ENCODE results near the gene FOXK2. TPM values are rescaled to one million over a fixed set of nuclear protein-coding genes. Genes with fewer than 3 reads are reported as not detected.

The FOXK2 gene
- 10 to 100 TPM; 52.0 to 58.8 TPM for total RNA-seq
- polyA plus RNA-seq, result 10 to 100 TPM; 15.3 to 19.5 TPM
- long read RNA-seq, donor 1, full-length matches to known transcripts, result 10 of 65 reads
- long read RNA-seq, donor 1, partial matches to known transcripts, result 23 of 65 reads
- long read RNA-seq, donor 1, other reads (novel, unspliced or antisense), result 32 of 65 reads
- long read RNA-seq, donor 2, full-length matches to known transcripts, result 4 of 31 reads
- long read RNA-seq, donor 2, partial matches to known transcripts, result 10 of 31 reads
- long read RNA-seq, donor 2, other reads (novel, unspliced or antisense), result 17 of 31 reads

DNA sequence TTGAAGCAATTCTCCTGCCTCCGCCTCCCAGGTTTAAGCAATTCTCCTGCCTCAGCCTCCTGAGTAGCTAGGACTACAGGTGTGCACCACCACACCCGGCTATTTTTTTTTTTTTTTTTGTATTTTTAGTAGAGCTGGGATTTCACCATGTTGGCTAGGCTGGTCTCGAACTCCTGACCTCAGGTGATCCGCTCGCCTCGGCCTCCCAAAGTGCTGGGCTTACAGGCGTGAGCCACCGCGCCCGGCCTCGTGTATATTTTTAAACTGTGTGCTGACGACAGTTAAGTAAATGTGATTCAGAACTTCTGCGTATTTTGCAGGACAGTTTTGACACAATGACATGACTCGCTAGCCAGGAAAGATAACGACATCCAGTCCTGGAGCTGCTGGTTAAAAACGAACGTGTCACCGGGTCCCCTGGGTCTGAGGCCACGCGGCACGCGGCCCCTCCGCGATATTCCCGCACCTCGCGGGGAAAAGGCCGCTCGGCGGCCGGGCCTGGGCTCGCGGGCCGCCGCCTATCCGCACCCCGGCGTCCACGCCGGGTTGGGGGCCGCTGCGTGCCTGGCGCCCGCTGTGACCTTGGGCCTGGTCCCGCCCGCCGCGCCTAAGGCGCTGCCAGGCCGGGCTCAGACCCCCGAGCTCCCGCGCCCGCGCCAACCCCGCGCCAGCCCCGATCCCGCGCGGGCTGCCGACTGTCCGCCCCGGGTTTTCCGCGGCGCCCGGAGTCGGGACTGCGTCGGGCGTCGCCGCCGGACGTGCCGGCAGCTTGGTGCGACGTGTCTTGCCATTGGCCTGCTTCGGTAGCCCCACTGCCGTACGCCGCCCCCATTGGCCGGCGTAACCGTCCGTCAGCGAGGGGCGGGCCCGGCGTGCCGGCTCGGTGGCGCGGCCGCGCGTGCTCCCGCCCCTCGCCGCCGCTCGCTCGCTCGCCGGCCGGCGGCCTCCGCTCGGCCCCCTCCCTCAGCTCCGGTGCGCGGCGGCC lies at the start of gene FOXK2:
Gene FOXK2 (plus strand): TSS at position 907 of the 985 bp plus-strand sequence. CDS start 157 bp downstream, outside the sequence.
- intact Hi-C loops (cut with DNase I), result loop anchor here in 1 of 2 donors (2.0 kb wide), 1 partner anchor 24 kb away; no protein-coding TSS in a partner anchor
- DNase-seq (peak; percentile 95), ATAC-seq (ENCODE audit: low FRiP score) (peak; percentile 99)
- WGBS, 2 donors, result 2 to 3% methylated on average over 79 to 114 of the region's 114 CpGs
- Histone ChIP-seq H3K4me1 (ENCODE audit: control insufficient read depth in 1 of 2, insufficient read depth in 2 of 2, low read length in 2 of 2) (peaks cover 0 to 2% of the 10 kb centered on the region in 2 donors), H3K9me3 (ENCODE audit: control insufficient read depth, low read length) (no peaks in the 10 kb centered on the region), H3K36me3 (ENCODE audit: control insufficient read depth in 1 of 2, insufficient read depth in 2 of 2, low read length in 1 of 2) (no peaks in the 10 kb centered on the region), H3K27me3 (ENCODE audit: control insufficient read depth in 1 of 2, insufficient read depth in 2 of 2, low read length in 1 of 2) (no peaks in the 10 kb centered on the region), H3K4me3 (ENCODE audit: low read length in 2 of 2) (peak within 1 kb of the TSS; percentile 93 to 95), H3K27ac (ENCODE audit: low read depth in 1 of 2, low read length in 2 of 2) (peak within 1 kb of the TSS; percentile 96)

- intact Hi-C loops (cut with DNase I), result no loop called here
- H3K27ac ChIP-seq (ENCODE audit: low read depth in 1 of 2, low read length in 2 of 2), result no peak overlapping the region
- DNase-seq (no peak), ATAC-seq (ENCODE audit: low FRiP score) (no peak)
- 95 to 96% methylated on average over 7 of the region's 7 CpGs for WGBS, 2 donors
- H3K4me1 ChIP-seq (ENCODE audit: control insufficient read depth in 1 of 2, insufficient read depth in 2 of 2, low read length in 2 of 2), result no peaks in the 10 kb centered on the region
- peaks cover 0 to 5% of the 10 kb centered on the region in 2 donors for H3K36me3 ChIP-seq (ENCODE audit: control insufficient read depth in 1 of 2, insufficient read depth in 2 of 2, low read length in 1 of 2)
- H3K27me3 ChIP-seq (ENCODE audit: control insufficient read depth in 1 of 2, insufficient read depth in 2 of 2, low read length in 1 of 2), result no peaks in the 10 kb centered on the region
- H3K4me3 ChIP-seq (ENCODE audit: low read length in 2 of 2), result no peak overlapping the region
- H3K9me3 ChIP-seq (ENCODE audit: control insufficient read depth, low read length), result no peaks in the 10 kb centered on the region
Observed at GRCh38 chr17:82470065-82470464, 49.5 kb upstream of the FOXK2 start.

DNA sequence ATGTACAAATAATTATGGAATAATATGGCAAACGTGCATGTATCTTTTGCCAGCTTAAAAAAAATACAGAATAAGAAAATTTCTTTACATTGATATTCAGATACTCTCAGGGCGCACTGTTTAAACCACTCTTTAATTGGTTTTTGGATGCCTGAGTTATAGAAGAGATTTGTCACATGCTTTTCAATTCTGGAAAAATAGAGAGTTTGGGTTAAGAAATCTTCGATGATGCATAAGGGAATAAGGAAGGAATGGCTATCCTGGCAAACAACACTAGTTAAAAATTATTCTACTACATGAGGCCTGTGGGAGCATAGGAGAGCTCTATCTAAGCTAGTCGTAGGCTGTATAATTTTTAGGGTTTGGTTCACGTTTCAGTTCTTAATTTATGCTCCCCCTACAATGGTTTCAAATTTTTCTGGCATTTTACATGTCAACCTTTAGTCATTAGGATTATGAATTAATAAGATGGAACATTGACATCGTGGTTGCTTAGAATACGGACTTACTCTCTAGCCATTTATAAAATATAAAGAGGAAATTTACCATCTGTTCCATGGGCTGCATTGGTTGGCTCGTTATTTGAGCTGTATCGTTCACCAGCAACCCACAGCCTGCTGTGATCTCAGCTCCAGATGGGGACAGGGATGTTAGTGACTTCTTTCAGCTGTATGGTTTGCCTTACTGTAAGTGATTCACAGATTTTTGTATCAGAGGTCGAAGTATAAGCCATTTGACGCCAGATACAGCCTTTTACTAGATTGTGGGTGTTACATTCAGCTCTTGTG lies 45.1 kb upstream of the FOXK2 start:
- Histone ChIP-seq H3K27ac (ENCODE audit: low read depth in 1 of 2, low read length in 2 of 2) (no peak overlapping the region), H3K27me3 (ENCODE audit: control insufficient read depth in 1 of 2, insufficient read depth in 2 of 2, low read length in 1 of 2) (no peaks in the 10 kb centered on the region), H3K4me3 (ENCODE audit: low read length in 2 of 2) (no peak overlapping the region), H3K4me1 (ENCODE audit: control insufficient read depth in 1 of 2, insufficient read depth in 2 of 2, low read length in 2 of 2) (no peaks in the 10 kb centered on the region), H3K36me3 (ENCODE audit: control insufficient read depth in 1 of 2, insufficient read depth in 2 of 2, low read length in 1 of 2) (peaks cover 0 to 3% of the 10 kb centered on the region in 2 donors), H3K9me3 (ENCODE audit: control insufficient read depth, low read length) (no peaks in the 10 kb centered on the region)
- DNase-seq, result peak in 1 of 2 donors; percentile 40
- no peak for ATAC-seq (ENCODE audit: low FRiP score)
- intact Hi-C loops (cut with DNase I), result no loop called here
- WGBS, 2 donors, result 84 to 86% methylated on average over 11 of the region's 11 CpGs

DNA sequence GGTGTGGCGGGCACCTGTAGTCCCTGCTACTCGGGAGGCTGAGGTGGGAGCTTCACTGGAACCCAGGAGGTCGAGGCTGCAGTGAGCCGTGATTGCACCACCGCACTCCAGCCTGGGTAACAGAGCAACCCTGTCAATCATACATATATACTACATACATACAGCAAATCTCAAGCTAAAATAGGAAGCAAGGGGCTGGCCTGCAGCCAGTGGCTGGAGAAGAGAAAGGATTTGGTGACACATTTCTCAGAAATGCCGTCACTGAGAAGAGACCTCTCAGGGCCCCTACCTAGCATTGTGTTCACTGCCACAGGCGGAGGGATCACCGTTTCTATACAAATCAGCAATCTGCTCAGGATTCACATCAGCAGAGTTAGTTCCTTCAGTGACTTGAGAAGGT lies 44.1 kb upstream of the FOXK2 start:
- no peak for ATAC-seq (ENCODE audit: low FRiP score)
- peak in 1 of 2 donors; percentile 31 for DNase-seq
- Histone ChIP-seq H3K9me3 (ENCODE audit: control insufficient read depth, low read length) (no peaks in the 10 kb centered on the region), H3K4me3 (ENCODE audit: low read length in 2 of 2) (no peak overlapping the region), H3K27me3 (ENCODE audit: control insufficient read depth in 1 of 2, insufficient read depth in 2 of 2, low read length in 1 of 2) (no peaks in the 10 kb centered on the region), H3K4me1 (ENCODE audit: control insufficient read depth in 1 of 2, insufficient read depth in 2 of 2, low read length in 2 of 2) (no peaks in the 10 kb centered on the region), H3K27ac (ENCODE audit: low read depth in 1 of 2, low read length in 2 of 2) (no peak overlapping the region), H3K36me3 (ENCODE audit: control insufficient read depth in 1 of 2, insufficient read depth in 2 of 2, low read length in 1 of 2) (peaks cover 0 to 5% of the 10 kb centered on the region in 2 donors)
- intact Hi-C loops (cut with DNase I), result no loop called here
- 75 to 79% methylated on average over 8 of the region's 8 CpGs for WGBS, 2 donors

DNA sequence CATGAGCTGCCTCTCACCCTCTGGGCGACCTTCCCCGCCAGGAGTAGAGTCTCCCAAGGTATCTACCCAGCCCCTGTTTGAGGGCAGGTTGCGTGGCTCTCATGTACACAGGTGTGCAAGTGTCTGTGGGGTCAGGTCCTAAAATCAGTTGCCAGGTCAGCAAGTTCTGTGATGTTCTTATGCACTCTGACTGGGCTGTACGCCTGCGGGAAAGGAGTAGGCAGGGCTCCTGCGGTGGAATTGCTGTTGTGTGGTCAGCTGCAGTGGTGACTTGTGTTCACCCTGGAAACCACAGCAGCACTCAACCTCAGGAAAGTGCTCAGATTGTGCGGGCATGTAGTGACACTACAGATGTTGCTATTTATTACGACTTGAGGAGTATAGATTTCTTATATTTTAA lies 41.6 kb upstream of the FOXK2 start:
- intact Hi-C loops (cut with DNase I), result no loop called here
- Histone ChIP-seq H3K4me1 (ENCODE audit: control insufficient read depth in 1 of 2, insufficient read depth in 2 of 2, low read length in 2 of 2) (no peaks in the 10 kb centered on the region), H3K27me3 (ENCODE audit: control insufficient read depth in 1 of 2, insufficient read depth in 2 of 2, low read length in 1 of 2) (no peaks in the 10 kb centered on the region), H3K4me3 (ENCODE audit: low read length in 2 of 2) (no peak overlapping the region), H3K9me3 (ENCODE audit: control insufficient read depth, low read length) (no peaks in the 10 kb centered on the region), H3K27ac (ENCODE audit: low read depth in 1 of 2, low read length in 2 of 2) (no peak overlapping the region), H3K36me3 (ENCODE audit: control insufficient read depth in 1 of 2, insufficient read depth in 2 of 2, low read length in 1 of 2) (peaks cover 0 to 6% of the 10 kb centered on the region in 2 donors)
- no peak for DNase-seq
- ATAC-seq (ENCODE audit: low FRiP score), result no peak
- WGBS, 2 donors, result 93 to 95% methylated on average over 8 of the region's 8 CpGs

DNA sequence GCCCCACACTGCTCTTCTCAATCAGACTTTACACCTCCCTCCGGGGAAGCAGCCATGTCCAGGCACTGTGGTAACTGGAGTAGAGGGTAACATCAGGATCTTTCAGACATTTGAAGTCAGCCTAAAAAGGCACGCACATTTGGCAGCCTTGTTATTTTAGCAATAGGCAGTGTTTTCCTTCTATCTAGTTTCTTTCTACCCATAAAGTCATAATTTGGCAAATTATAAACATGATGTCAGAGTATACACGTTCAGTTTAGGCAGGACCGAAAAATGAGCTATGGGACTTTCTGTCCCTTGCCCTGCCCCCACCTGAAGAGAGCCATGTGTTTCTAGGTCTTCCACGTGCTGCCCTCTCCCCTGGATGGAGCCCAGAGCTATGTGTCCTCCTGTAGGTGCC lies 39.9 kb upstream of the FOXK2 start:
- Histone ChIP-seq H3K4me1 (ENCODE audit: control insufficient read depth in 1 of 2, insufficient read depth in 2 of 2, low read length in 2 of 2) (no peaks in the 10 kb centered on the region), H3K4me3 (ENCODE audit: low read length in 2 of 2) (no peak overlapping the region), H3K27ac (ENCODE audit: low read depth in 1 of 2, low read length in 2 of 2) (no peak overlapping the region), H3K36me3 (ENCODE audit: control insufficient read depth in 1 of 2, insufficient read depth in 2 of 2, low read length in 1 of 2) (peaks cover 0 to 10% of the 10 kb centered on the region in 2 donors), H3K27me3 (ENCODE audit: control insufficient read depth in 1 of 2, insufficient read depth in 2 of 2, low read length in 1 of 2) (no peaks in the 10 kb centered on the region), H3K9me3 (ENCODE audit: control insufficient read depth, low read length) (no peaks in the 10 kb centered on the region)
- intact Hi-C loops (cut with DNase I), result no loop called here
- no peak for ATAC-seq (ENCODE audit: low FRiP score)
- DNase-seq, result no peak
- 66 to 69% methylated on average over 5 of the region's 5 CpGs for WGBS, 2 donors

- ATAC-seq (ENCODE audit: low FRiP score), result no peak
- H3K4me1 ChIP-seq (ENCODE audit: control insufficient read depth in 1 of 2, insufficient read depth in 2 of 2, low read length in 2 of 2), result no peaks in the 10 kb centered on the region
- no peak overlapping the region for H3K4me3 ChIP-seq (ENCODE audit: low read length in 2 of 2)
- peaks cover 0 to 10% of the 10 kb centered on the region in 2 donors for H3K36me3 ChIP-seq (ENCODE audit: control insufficient read depth in 1 of 2, insufficient read depth in 2 of 2, low read length in 1 of 2)
- no peak for DNase-seq
- WGBS, 2 donors, result 95 to 96% methylated on average over 9 of the region's 9 CpGs
- intact Hi-C loops (cut with DNase I), result no loop called here
- no peaks in the 10 kb centered on the region for H3K27me3 ChIP-seq (ENCODE audit: control insufficient read depth in 1 of 2, insufficient read depth in 2 of 2, low read length in 1 of 2)
- H3K27ac ChIP-seq (ENCODE audit: low read depth in 1 of 2, low read length in 2 of 2), result no peak overlapping the region
- no peaks in the 10 kb centered on the region for H3K9me3 ChIP-seq (ENCODE audit: control insufficient read depth, low read length)
Observed at GRCh38 chr17:82480318-82480717, 39.2 kb upstream of the FOXK2 start.

DNA sequence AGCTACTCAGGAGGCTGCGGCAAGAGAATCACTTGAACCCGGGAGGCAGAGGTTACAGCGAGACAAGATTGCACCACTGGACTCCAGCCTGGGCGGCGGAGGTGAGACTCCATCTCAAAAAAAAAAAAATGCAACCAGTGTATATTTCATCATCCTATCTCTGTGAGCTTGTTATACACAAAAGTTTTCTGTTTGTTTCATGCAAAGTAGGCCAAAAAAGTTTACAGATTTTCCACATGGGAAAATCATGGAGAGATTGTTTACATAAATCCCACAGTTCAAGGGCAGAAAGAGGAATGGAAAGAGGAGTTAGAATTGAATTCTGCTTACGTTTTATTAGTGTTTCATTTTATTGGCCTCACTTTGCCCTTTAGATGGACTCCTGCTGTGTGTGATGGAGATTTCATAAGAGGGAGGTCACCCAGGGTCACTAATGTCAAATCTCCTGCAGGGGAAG lies 36.3 kb upstream of the FOXK2 start:
- Histone ChIP-seq H3K27ac (ENCODE audit: low read depth in 1 of 2, low read length in 2 of 2) (no peak overlapping the region), H3K9me3 (ENCODE audit: control insufficient read depth, low read length) (no peaks in the 10 kb centered on the region), H3K36me3 (ENCODE audit: control insufficient read depth in 1 of 2, insufficient read depth in 2 of 2, low read length in 1 of 2) (peaks cover 0 to 13% of the 10 kb centered on the region in 2 donors), H3K4me3 (ENCODE audit: low read length in 2 of 2) (no peak overlapping the region), H3K27me3 (ENCODE audit: control insufficient read depth in 1 of 2, insufficient read depth in 2 of 2, low read length in 1 of 2) (no peaks in the 10 kb centered on the region), H3K4me1 (ENCODE audit: control insufficient read depth in 1 of 2, insufficient read depth in 2 of 2, low read length in 2 of 2) (no peaks in the 10 kb centered on the region)
- 91 to 94% methylated on average over 6 of the region's 6 CpGs for WGBS, 2 donors
- intact Hi-C loops (cut with DNase I), result no loop called here
- ATAC-seq (ENCODE audit: low FRiP score) (no peak), DNase-seq (no peak)
